NCI-H69 (cell line): ENCODE data around the gene AKR1C8.

ENCODE experiments used
- DNase-seq: peaks from one replicate; lab custom pipeline; 2025; lab: John Stamatoyannopoulos, UW

Gene AKR1C8

DNA sequence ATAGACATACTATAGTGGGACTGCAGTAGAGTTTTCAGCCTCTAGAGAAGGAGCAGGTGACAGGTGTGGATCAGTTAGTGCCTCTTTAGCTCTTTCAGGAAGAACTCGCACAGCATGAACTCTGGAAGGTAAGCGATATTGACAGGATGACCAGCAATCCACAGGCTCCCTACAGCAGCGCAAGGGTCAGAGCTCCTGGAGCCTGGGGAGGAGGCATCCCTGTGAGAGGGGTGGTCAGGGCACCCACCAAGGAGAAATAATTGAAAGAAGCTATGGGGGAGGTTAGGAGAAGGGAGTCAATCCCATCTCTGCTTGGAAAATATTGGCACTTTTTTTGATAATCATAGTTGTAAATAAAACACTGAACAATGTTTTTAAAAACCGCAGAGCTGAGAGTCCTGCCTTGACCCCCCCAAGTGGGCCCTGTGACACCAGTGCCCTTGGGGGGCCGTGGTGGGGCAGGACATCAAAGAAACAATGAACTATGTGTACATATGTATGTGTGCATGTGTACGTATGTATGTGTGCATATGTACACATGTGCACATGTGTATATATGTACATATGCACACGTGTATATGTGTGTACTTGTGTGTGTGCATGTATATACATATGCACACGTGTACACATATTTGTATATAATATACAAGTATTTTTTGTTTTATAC is 77.0 kb downstream of the AKR1C8 start:
- no peak for DNase-seq

- DNase-seq: no peak
Observed at GRCh38 chr10:5106553-5106952, 78.4 kb downstream of the AKR1C8 start.

DNA sequence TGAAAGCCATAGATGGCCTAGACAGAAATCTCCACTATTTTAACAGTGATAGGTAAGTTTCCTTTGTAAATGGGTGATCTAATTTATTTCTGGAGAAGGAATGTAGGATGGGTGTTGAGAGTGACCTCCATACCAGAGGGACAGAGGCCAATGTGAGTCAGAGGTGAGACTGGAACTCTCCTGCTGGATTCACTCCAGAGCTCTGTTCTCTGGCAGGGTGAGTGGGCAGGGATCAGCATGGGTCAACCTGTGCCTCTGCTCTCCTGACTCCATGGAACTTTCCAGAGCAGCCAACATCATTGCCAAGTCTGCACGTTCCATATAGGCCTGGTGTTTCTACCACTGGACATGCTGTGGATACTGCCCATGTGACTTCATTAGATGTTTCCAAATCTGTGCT is 79.3 kb downstream of the AKR1C8 start:
- no peak for DNase-seq
